HEK293T (cell line): Measurements from ENCODE around the gene C9orf152.

Source experiments
- CTCF ChIA-PET: fragments of 350-600 bp; formaldehyde crosslinking; extraction: SDS; loops from one replicate; lab custom pipeline; 2021; ENCODE audit warnings: antibody characterized with exemption, inconsistent platforms; lab: Yijun Ruan, JAX
- POLR2A ChIA-PET: fragments of 350-600 bp; formaldehyde crosslinking; extraction: SDS; loops from one replicate; lab custom pipeline; 2020; ENCODE audit warnings: antibody characterized with exemption, inconsistent platforms; lab: Yijun Ruan, JAX
- DNase-seq: peaks from one replicate; pipeline ENCODE4 v3.0.0; 2012; ENCODE audit warnings: mixed read lengths; ENCODE audit errors: extremely low spot score
- ARNT ChIP-seq: fragments of 450-650 bp; IDR thresholded peaks from 2 replicates; pipeline ENCODE4 v1.6.1; 2017; ENCODE audit warnings: mild to moderate bottlenecking
- BHLHE40 ChIP-seq: fragments of 450-650 bp; IDR thresholded peaks from 2 replicates; pipeline ENCODE4 v1.6.1; 2016; ENCODE audit warnings: mild to moderate bottlenecking, moderate library complexity, borderline replicate concordance
- CTBP1 ChIP-seq: fragments of 450-650 bp; IDR thresholded peaks from 2 replicates; pipeline ENCODE4 v1.6.1; 2016; ENCODE audit warnings: borderline replicate concordance
- ELF4 ChIP-seq: fragments of 450-650 bp; IDR thresholded peaks from 2 replicates; pipeline ENCODE4 v1.6.1; 2017; ENCODE audit warnings: antibody characterized with exemption
- FOXA1 ChIP-seq: fragments of 450-650 bp; IDR thresholded peaks from 2 replicates; pipeline ENCODE4 v1.6.1; 2016; ENCODE audit warnings: mild to moderate bottlenecking
- FOXK2 ChIP-seq: fragments of 450-650 bp; IDR thresholded peaks from 2 replicates; pipeline ENCODE4 v1.6.1; 2016; ENCODE audit warnings: mild to moderate bottlenecking
- FOXM1 ChIP-seq: fragments of 450-650 bp; IDR thresholded peaks from 2 replicates; pipeline ENCODE4 v1.6.1; 2017; ENCODE audit warnings: mild to moderate bottlenecking, borderline replicate concordance
- HDGF ChIP-seq: fragments of 450-650 bp; IDR thresholded peaks from 2 replicates; pipeline ENCODE4 v1.6.1; 2017; ENCODE audit warnings: antibody characterized with exemption, borderline replicate concordance
- L3MBTL2 ChIP-seq: fragments of 450-650 bp; conservative IDR thresholded peaks from 2 replicates; pipeline ENCODE4 v1.6.1; 2016; ENCODE audit warnings: mild to moderate bottlenecking
- LEF1 ChIP-seq: fragments of 450-650 bp; IDR thresholded peaks from 2 replicates; pipeline ENCODE4 v1.6.1; 2017; ENCODE audit warnings: mild to moderate bottlenecking, borderline replicate concordance
- NFRKB ChIP-seq: fragments of 450-650 bp; IDR thresholded peaks from 2 replicates; pipeline ENCODE4 v1.6.1; 2016; ENCODE audit warnings: mild to moderate bottlenecking, moderate library complexity
- SP1 ChIP-seq: fragments of 450-650 bp; IDR thresholded peaks from 2 replicates; pipeline ENCODE4 v1.6.1; 2017
- SUZ12 ChIP-seq: fragments of 450-650 bp; IDR thresholded peaks from 2 replicates; pipeline ENCODE4 v1.6.1; 2016; ENCODE audit warnings: mild to moderate bottlenecking
- TARDBP ChIP-seq: fragments of 450-650 bp; IDR thresholded peaks from 2 replicates; pipeline ENCODE4 v1.6.1; 2016
- ZNF384 ChIP-seq: fragments of 450-650 bp; IDR thresholded peaks from 2 replicates; pipeline ENCODE4 v1.6.1; 2016
- TF ChIP-seq, protein P1 (sequence below): fragments of 450-650 bp; IDR thresholded peaks from 2 replicates; pipeline ENCODE4 v1.6.1; 2016

The C9orf152 gene

DNA sequence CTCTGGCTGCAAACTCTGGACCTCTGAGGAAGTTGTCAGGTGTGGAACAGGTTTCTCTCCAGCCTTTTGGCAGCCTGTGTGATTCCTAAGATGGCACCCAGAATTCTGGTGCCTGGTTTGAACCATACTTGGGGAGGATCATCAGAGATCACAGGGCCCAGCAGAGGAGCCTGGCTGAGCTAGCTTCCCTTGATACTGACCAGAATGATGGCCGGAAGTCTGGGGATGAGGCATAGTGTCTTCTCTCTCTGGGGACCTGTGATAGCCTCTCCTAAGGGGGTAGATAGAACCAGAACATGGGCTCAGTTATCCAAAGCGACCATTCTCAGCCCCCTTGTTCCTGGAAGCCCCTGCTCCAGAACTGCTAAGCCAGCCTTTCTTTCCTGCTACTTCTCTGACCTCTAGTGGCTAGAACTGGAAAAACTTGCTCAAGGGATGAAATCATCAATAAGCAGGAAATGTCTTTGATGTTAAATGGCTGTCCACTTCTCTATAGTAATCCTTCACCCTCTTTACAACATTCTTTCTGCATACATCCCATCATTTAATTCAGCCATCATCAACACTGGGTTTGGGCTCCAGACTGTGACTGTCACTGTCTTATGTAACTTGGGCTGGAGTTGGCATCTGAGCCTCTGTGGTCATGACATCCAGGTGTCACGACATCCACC is 55.1 kb downstream of the C9orf152 start:
- ChIA-PET POLR2A (no interaction called here), CTCF (interaction anchor here (0.6 to 1.5 kb wide), 6 partner anchors 154 to 583 kb away, joined by 3 to 7 read pairs (median 4); no protein-coding TSS in a partner anchor)
- TF ChIP-seq SP1 (no peak), FOXA1 (no peak), TARDBP (no peak), BHLHE40 (no peak), FOXK2 (no peak), SUZ12 (no peak), NFRKB (no peak), CTBP1 (no peak), LEF1 (no peak), ZNF384 (no peak), ELF4 (no peak), FOXM1 (no peak), L3MBTL2 (no peak), ARNT (no peak), HDGF (no peak)
- TF ChIP-seq, protein P1, sequence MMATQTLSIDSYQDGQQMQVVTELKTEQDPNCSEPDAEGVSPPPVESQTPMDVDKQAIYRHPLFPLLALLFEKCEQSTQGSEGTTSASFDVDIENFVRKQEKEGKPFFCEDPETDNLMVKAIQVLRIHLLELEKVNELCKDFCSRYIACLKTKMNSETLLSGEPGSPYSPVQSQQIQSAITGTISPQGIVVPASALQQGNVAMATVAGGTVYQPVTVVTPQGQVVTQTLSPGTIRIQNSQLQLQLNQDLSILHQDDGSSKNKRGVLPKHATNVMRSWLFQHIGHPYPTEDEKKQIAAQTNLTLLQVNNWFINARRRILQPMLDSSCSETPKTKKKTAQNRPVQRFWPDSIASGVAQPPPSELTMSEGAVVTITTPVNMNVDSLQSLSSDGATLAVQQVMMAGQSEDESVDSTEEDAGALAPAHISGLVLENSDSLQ, result no peak
- DNase-seq, result peak; percentile 65
